Gastroesophageal sphincter (tissue), 3 donors: ENCODE data around the gene C1QTNF1.

ENCODE experiments used
- CTCF ChIP-seq, 4 experiments: fragments of 200-600 bp in 2 of 4; fragments of 450-650 bp in 2 of 4; sonication (generic) in 1 of 4; IDR thresholded peaks; one replicate each; pipeline ENCODE4 v1.5.1; 2017 to 2019; ENCODE audit warnings: antibody characterized with exemption in 4 of 4, mild to moderate bottlenecking in 2 of 4, moderate library complexity in 2 of 4
- EP300 ChIP-seq: sonication (generic); formaldehyde crosslinking; IDR thresholded peaks from one replicate; pipeline ENCODE4 v1.6.1; 2017; ENCODE audit warnings: antibody characterized with exemption, mild to moderate bottlenecking
- POLR2A ChIP-seq, 2 donors: fragments of 450-650 bp; IDR thresholded peaks; one replicate each; pipeline ENCODE4 v1.6.1; 2017; ENCODE audit warnings: antibody characterized with exemption in 2 of 2, mild to moderate bottlenecking in 2 of 2, moderate library complexity in 1 of 2
- POLR2AphosphoS5 ChIP-seq: sonication (generic); formaldehyde crosslinking; IDR thresholded peaks from one replicate; pipeline ENCODE4 v1.6.1; 2017; ENCODE audit warnings: antibody characterized with exemption

GRCh38 chr17:79088997-79089328 is 65.0 kb downstream of the C1QTNF1 start:
- no peak for TF ChIP-seq CTCF (IDR thresholded peaks at IDR 0.05)
- TF ChIP-seq POLR2AphosphoS5: no peak
- no peak for TF ChIP-seq EP300
- TF ChIP-seq POLR2A (IDR thresholded peaks at IDR 0.05): no peak
